CD4-positive, alpha-beta memory T cell (primary cell): ENCODE data around the gene PTPN11. TPM values are rescaled to one million over a fixed set of nuclear protein-coding genes. Genes with fewer than 3 reads are reported as not detected.
"Not testable (repeated sequence)": the region's sequence is repeated elsewhere in the genome, so short reads cannot be mapped to it uniquely, and the experiment has no call there.

ENCODE experiments used
- CTCF ChIA-PET: fragments of 350-600 bp; sonication (Branson Sonifier 250); formaldehyde crosslinking; loops from one replicate; lab custom pipeline; 2021; ENCODE audit warnings: inconsistent platforms; ENCODE audit not compliant: partially characterized antibody; lab: Charles Lee
- POLR2A ChIA-PET: fragments of 350-600 bp; sonication (Branson Sonifier 250); formaldehyde crosslinking; loops from one replicate; lab custom pipeline; 2021; ENCODE audit not compliant: partially characterized antibody; lab: Charles Lee
- DNase-seq, 5 donors: peaks; one replicate each; pipeline versions ENCODE4 v3.0.0 to v3.0.0-alpha.2; 2020 to 2022; ENCODE audit warnings: mixed read lengths in 1 of 5
- H3K27ac ChIP-seq: one replicate; pipeline ENCODE4 v1.7.0; 2013; ENCODE audit warnings: low read depth, low read length
- H3K27me3 ChIP-seq: 2 replicates; pipeline ENCODE4 v1.7.0; 2013; ENCODE audit warnings: mild to moderate bottlenecking, low read length, moderate library complexity; ENCODE audit not compliant: insufficient read depth
- H3K36me3 ChIP-seq: 2 replicates; pipeline ENCODE4 v1.7.0; 2013; ENCODE audit warnings: mild to moderate bottlenecking, low read length, moderate library complexity; ENCODE audit not compliant: insufficient read depth
- H3K4me1 ChIP-seq: 2 replicates; pipeline ENCODE4 v1.7.0; 2013; ENCODE audit warnings: mild to moderate bottlenecking, low read length, moderate library complexity; ENCODE audit not compliant: insufficient read depth
- H3K4me3 ChIP-seq, 2 donors: one replicate each; pipeline ENCODE4 v1.7.0; 2013; ENCODE audit warnings: low read length in 2 of 2, mild to moderate bottlenecking in 1 of 2
- H3K9me3 ChIP-seq, 2 donors: one replicate each; pipeline ENCODE4 v1.7.0; 2013; ENCODE audit warnings: low read length in 2 of 2, control low read depth in 1 of 2; ENCODE audit not compliant: control insufficient read depth in 1 of 2
- H3K27ac Mint-ChIP-seq, 7 donors: one replicate each; pipeline ENCODE4 v1.8.0; 2020 to 2021; ENCODE audit warnings: mixed read lengths in 7 of 7, mild to moderate bottlenecking in 6 of 7, inconsistent platforms in 3 of 7, moderate library complexity in 3 of 7
- H3K27me3 Mint-ChIP-seq, 2 donors: one replicate each; pipeline ENCODE4 v1.8.0; 2020 to 2021; ENCODE audit warnings: mixed read lengths in 2 of 2
- H3K36me3 Mint-ChIP-seq, 2 donors: one replicate each; pipeline ENCODE4 v1.8.0; 2020 to 2021; ENCODE audit warnings: mixed read lengths in 2 of 2, inconsistent platforms in 1 of 2, mild to moderate bottlenecking in 1 of 2
- H3K4me1 Mint-ChIP-seq, 4 donors: one replicate each; pipeline ENCODE4 v1.8.0; 2020 to 2021; ENCODE audit warnings: mixed read lengths in 4 of 4, mild to moderate bottlenecking in 1 of 4
- H3K4me3 Mint-ChIP-seq, 8 donors: one replicate each; pipeline ENCODE4 v1.8.0; 2020 to 2021; ENCODE audit warnings: mixed read lengths in 8 of 8, mild to moderate bottlenecking in 7 of 8, moderate library complexity in 6 of 8, inconsistent platforms in 3 of 8
- H3K9me3 Mint-ChIP-seq, 8 donors: one replicate each; pipeline ENCODE4 v1.8.0; 2020 to 2021; ENCODE audit warnings: mixed read lengths in 8 of 8, mild to moderate bottlenecking in 5 of 8, inconsistent platforms in 3 of 8, moderate library complexity in 1 of 8
- intact Hi-C: fragments of 100-400 bp; cut with micrococcal nuclease; formaldehyde crosslinking; loops from one replicate; pipeline ENCODE4 v1.15.1; 2023
- polyA plus RNA-seq, 2 donors: library from polyadenylated mRNA; unstranded; fragments of 300-500 nt; fragmentation: Illumina TruSeq; gene quantifications; one replicate each; pipeline ENCODE4 v1.2.3, GENCODE V29; 2021
- total RNA-seq, 2 experiments: library from RNA; stranded (reverse); gene quantifications; one replicate each; pipeline ENCODE4 v1.2.3, GENCODE V29; 2021

PTPN11 gene
- total and polyA plus RNA-seq, 4 experiments from 2014 or later, result 45.3 to 72.2 (median 52.4) TPM

DNA sequence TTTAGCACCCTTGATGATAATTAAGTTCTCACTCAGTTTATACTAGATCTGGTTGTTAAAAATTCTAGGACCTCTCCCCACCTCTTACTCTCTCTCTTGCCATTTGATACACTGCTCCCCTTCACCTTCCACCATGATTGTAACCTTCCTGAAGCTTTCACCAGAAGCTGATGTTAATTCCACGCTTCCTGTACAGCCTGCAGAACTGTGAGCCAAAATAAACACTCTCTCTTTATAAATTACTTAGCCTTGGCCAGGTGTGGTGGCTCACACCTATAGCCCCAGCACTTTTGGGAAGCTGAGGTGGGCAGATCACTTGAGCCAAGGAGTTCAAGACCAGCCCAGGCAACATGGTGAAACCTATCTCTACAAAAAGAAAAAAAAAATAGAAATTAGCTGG is 25.4 kb upstream of the PTPN11 start:
- Histone ChIP-seq H3K9me3 (no peaks in the 10 kb centered on the region), H3K27ac (no peak overlapping the region), H3K4me1 (no peaks in the 10 kb centered on the region), H3K4me3 (no peak overlapping the region), H3K36me3 (no peaks in the 10 kb centered on the region), H3K27me3 (no peaks in the 10 kb centered on the region)
- Mint-ChIP-seq H3K27ac (no peak overlapping the region), H3K4me1 (no peaks in the 10 kb centered on the region), H3K4me3 (no peak overlapping the region), H3K27me3 (peaks cover 0 to 1% of the 10 kb centered on the region in 2 donors), H3K36me3 (no peaks in the 10 kb centered on the region), H3K9me3 (peaks cover 0 to 4% (median 0%) of the 10 kb centered on the region in 8 donors)
- no peak for DNase-seq
- ChIA-PET POLR2A (no interaction called here), CTCF (interaction anchor here (1.0 kb wide), 1 partner anchor 17 kb away, joined by 3 read pairs; no protein-coding TSS in a partner anchor)
- intact Hi-C loops, result no loop called here

DNA sequence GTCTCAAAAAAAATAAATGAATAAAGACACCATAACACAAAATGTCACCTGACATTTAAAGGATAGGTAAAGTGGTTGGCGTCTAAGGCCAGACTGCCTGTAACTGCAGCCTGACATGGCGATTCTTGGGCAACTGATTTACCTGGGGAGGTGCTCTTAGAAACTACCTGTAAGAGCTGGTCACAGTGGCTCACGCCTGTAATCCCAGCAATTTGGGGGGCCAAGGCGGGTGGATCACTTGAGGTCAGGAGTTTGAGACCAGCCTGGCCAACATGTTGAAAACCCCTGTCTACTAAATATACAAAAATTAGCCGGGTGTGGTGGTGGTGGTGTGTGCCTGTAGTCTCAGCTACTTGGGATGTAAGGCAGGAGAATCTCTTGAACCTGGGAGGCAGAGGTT is 17.7 kb upstream of the PTPN11 start:
- Mint-ChIP-seq H3K27me3 (no peaks in the 10 kb centered on the region), H3K27ac (no peak overlapping the region), H3K4me1 (peaks cover 0 to 5% (median 2%) of the 10 kb centered on the region in 4 donors), H3K36me3 (peaks cover 16 to 18% of the 10 kb centered on the region in 2 donors), H3K4me3 (no peak overlapping the region), H3K9me3 (no peaks in the 10 kb centered on the region)
- intact Hi-C loops, result loop anchor here (10.0 kb wide), 1 partner anchor 276 kb away; the partner anchor contains the start of gene TRAFD1
- Histone ChIP-seq H3K4me1 (no peaks in the 10 kb centered on the region), H3K4me3 (no peak overlapping the region), H3K27me3 (no peaks in the 10 kb centered on the region), H3K27ac (no peak overlapping the region), H3K36me3 (peaks cover 17% of the 10 kb centered on the region), H3K9me3 (no peaks in the 10 kb centered on the region)
- no peak for DNase-seq
- ChIA-PET CTCF (interaction anchor here (1.4 kb wide), 1 partner anchor 10 kb away, joined by 4 read pairs; no protein-coding TSS in a partner anchor), POLR2A (no interaction called here)

DNA sequence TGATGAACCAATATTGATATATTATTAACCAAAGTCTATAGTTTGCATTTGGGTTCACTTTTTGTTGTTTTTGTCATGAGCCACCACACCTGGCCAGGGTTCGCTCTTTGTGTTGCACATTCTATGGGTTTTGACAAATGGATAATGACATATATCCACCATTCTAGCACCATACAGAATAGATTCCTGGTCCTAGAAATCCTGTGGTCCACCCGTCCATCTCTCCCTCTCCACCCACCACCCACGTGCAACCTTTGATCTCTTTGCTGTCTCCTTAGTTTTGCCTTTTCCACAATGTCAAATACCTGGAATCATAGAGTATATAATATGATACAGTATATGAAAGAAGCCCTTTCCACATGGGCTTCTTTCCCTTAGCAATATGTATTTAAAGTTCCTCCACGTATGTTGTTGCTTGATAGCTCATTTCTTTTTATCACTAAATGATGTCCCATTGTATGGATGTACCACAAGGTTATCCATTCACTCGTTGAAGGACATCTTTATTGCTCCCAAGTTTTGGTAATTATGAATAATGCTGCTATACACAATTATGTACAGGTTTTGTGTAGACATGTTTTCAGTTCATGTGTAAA is 16.7 kb upstream of the PTPN11 start:
- Histone ChIP-seq H3K4me1 (peaks cover 8% of the 10 kb centered on the region), H3K4me3 (no peak overlapping the region), H3K27me3 (no peaks in the 10 kb centered on the region), H3K27ac (no peak overlapping the region), H3K9me3 (no peaks in the 10 kb centered on the region), H3K36me3 (peaks cover 26% of the 10 kb centered on the region)
- Mint-ChIP-seq H3K36me3 (peaks cover 23 to 27% of the 10 kb centered on the region in 2 donors), H3K27me3 (no peaks in the 10 kb centered on the region), H3K4me1 (peaks cover 2 to 14% (median 2%) of the 10 kb centered on the region in 4 donors), H3K27ac (peak overlapping the region in 2 of 7 donors; percentile 32 to 36), H3K4me3 (no peak overlapping the region), H3K9me3 (no peaks in the 10 kb centered on the region)
- intact Hi-C loops, result loop anchor here (10.0 kb wide), 1 partner anchor 277 kb away; the partner anchor contains the start of gene TRAFD1
- POLR2A ChIA-PET, result interaction anchor here (1.2 kb wide), 1 partner anchor 15 kb away, joined by 8 read pairs; no protein-coding TSS in a partner anchor
- CTCF ChIA-PET, result no interaction called here
- DNase-seq, result no peak

DNA sequence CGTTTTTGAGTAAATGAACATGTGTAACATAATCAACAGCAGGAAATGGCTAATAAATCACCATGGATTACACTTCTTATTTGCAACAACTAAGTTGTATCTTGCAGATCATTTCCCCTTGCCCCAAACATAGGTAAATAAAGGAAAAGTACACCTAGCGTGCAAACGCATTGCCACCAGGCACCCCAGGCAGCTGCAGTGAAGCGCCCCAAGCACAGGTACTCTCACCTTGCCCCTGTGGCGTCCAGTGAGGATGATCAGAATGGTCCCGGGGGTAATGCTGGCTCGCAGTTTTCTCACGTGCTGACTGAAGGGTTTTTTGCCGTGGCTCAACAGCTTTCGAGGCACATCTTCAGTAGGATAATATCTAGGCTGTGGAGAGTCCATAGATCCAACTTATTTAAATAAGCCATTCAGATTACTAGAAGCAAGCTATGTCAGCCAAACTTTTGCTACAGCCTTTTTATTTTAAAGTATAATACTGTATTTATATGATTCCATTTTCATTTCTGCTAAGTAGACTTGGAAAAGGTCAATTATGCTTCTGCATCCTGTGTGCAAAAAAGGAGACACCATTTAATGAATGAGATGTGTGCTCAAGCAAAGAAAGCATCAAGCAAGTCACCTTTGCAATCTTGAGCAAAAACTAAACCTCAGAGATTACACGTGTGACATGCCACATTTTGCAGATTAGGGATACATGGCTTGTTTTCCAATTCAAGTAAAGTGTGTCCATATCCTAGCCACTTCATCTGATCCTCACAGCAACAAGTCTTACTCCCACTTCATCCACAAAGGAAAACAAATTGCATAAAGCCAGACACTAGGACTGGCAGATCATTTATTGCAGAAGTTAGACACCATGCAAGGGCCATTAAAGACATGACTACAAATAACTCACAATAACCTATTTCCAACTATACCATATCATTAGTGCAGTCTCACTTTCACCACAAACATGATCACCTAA is 11.9 kb upstream of the PTPN11 start:
- CTCF ChIA-PET, result no interaction called here
- no peak overlapping the region for H3K4me3 ChIP-seq
- peak overlapping the region in 6 of 7 donors; percentile 37 to 100 (median 94) for H3K27ac Mint-ChIP-seq
- peak overlapping the region; percentile 89 for H3K27ac ChIP-seq
- H3K36me3 Mint-ChIP-seq, result peaks cover 40 to 53% of the 10 kb centered on the region in 2 donors
- H3K4me3 Mint-ChIP-seq, result peak overlapping the region in 5 of 8 donors; percentile 39 to 100 (median 100)
- no peaks in the 10 kb centered on the region for H3K9me3 ChIP-seq
- no peak for DNase-seq
- H3K27me3 Mint-ChIP-seq, result no peaks in the 10 kb centered on the region
- peaks cover 0 to 2% (median 0%) of the 10 kb centered on the region in 8 donors for H3K9me3 Mint-ChIP-seq
- POLR2A ChIA-PET, result no interaction called here
- no peaks in the 10 kb centered on the region for H3K27me3 ChIP-seq
- peaks cover 39% of the 10 kb centered on the region for H3K36me3 ChIP-seq
- intact Hi-C loops, result loop anchor here (10.0 kb wide), 1 partner anchor 282 kb away; the partner anchor contains the start of gene TRAFD1
- peaks cover 26% of the 10 kb centered on the region for H3K4me1 ChIP-seq
- H3K4me1 Mint-ChIP-seq, result peaks cover 19 to 46% (median 28%) of the 10 kb centered on the region in 4 donors

DNA sequence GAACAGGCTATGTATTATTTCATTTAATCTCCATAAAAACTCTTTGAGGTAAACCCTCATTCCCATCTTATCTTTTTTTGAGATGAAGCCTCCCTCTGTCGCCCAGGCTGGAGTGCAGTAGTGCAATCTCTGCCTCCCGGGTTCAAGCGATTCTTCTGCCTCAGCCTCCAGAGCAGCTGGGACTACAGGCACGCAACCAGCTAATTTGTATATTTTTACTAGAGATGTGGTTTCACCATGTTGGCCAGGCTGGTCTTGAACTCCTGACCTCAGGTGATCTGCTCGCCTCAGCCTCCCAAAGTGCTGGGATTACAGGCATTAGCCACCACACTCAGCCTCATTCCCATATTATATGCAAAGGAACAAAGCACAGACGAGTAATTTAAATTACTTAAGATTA is 11.1 kb upstream of the PTPN11 start:
- peak overlapping the region; percentile 98 to 100 (median 100) for H3K4me3 Mint-ChIP-seq
- H3K4me3 ChIP-seq, DNase-seq, CTCF ChIA-PET, H3K9me3 ChIP-seq, H3K9me3 Mint-ChIP-seq, H3K27me3 Mint-ChIP-seq, H3K27me3 ChIP-seq: not testable (repeated sequence)
- peaks cover 40 to 53% of the 10 kb centered on the region in 2 donors for H3K36me3 Mint-ChIP-seq
- Histone ChIP-seq H3K4me1 (peaks cover 26% of the 10 kb centered on the region), H3K36me3 (peaks cover 39% of the 10 kb centered on the region), H3K27ac (peak overlapping the region; percentile 89)
- POLR2A ChIA-PET, result interaction anchor here (1.5 kb wide), 1 partner anchor 11 kb away, joined by 5 read pairs; the partner anchor contains the start of gene PTPN11
- peaks cover 19 to 46% (median 28%) of the 10 kb centered on the region in 4 donors for H3K4me1 Mint-ChIP-seq
- intact Hi-C loops, result loop anchor here (10.0 kb wide), 1 partner anchor 283 kb away; the partner anchor contains the start of gene TRAFD1
- H3K27ac Mint-ChIP-seq, result peak overlapping the region; percentile 90 to 100 (median 100)

DNA sequence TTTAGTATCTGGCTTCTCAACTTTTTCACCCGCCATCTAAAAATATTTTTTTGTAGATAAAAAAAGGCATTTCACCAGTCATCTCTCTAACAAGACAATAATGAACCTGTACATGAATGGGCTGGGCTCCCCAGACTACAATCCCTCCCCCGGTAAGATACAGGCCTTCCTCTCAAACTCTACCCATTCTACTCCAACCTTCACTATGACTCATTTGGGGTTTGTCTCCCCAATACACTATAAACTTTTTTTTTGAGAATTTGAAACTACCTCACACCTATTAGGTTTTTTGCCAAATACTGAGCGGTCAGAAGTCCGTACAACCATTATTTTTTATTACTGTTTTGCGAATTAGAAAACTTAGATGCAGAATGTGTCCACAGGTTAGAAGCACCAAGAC is 10.1 kb upstream of the PTPN11 start:
- peak overlapping the region; percentile 98 to 100 (median 100) for H3K4me3 Mint-ChIP-seq
- peak; percentile 11 to 75 (median 22) for DNase-seq
- H3K27me3 ChIP-seq, result no peaks in the 10 kb centered on the region
- H3K36me3 Mint-ChIP-seq, result peaks cover 40 to 51% of the 10 kb centered on the region in 2 donors
- peak overlapping the region; percentile 89 for H3K27ac ChIP-seq
- intact Hi-C loops, result loop anchor here (1.0 to 10.0 kb wide), 3 partner anchors 10 to 284 kb away; partner anchors contain the start of genes HECTD4, PTPN11 and TRAFD1
- no peaks in the 10 kb centered on the region for H3K27me3 Mint-ChIP-seq
- H3K27ac Mint-ChIP-seq, result peak overlapping the region; percentile 90 to 100 (median 100)
- CTCF ChIA-PET, result no interaction called here
- peak overlapping the region; percentile 82 to 89 for H3K4me3 ChIP-seq
- H3K9me3 ChIP-seq, result no peaks in the 10 kb centered on the region
- H3K4me1 ChIP-seq, result peaks cover 26% of the 10 kb centered on the region
- H3K36me3 ChIP-seq, result peaks cover 39% of the 10 kb centered on the region
- peaks cover 0 to 2% (median 0%) of the 10 kb centered on the region in 8 donors for H3K9me3 Mint-ChIP-seq
- H3K4me1 Mint-ChIP-seq, result peaks cover 19 to 46% (median 28%) of the 10 kb centered on the region in 4 donors
- POLR2A ChIA-PET, result interaction anchor here (1.5 kb wide), 1 partner anchor 10 kb away, joined by 5 read pairs; the partner anchor contains the start of gene PTPN11
